Measurements from ENCODE around the gene CTDP1.

Gene CTDP1

DNA sequence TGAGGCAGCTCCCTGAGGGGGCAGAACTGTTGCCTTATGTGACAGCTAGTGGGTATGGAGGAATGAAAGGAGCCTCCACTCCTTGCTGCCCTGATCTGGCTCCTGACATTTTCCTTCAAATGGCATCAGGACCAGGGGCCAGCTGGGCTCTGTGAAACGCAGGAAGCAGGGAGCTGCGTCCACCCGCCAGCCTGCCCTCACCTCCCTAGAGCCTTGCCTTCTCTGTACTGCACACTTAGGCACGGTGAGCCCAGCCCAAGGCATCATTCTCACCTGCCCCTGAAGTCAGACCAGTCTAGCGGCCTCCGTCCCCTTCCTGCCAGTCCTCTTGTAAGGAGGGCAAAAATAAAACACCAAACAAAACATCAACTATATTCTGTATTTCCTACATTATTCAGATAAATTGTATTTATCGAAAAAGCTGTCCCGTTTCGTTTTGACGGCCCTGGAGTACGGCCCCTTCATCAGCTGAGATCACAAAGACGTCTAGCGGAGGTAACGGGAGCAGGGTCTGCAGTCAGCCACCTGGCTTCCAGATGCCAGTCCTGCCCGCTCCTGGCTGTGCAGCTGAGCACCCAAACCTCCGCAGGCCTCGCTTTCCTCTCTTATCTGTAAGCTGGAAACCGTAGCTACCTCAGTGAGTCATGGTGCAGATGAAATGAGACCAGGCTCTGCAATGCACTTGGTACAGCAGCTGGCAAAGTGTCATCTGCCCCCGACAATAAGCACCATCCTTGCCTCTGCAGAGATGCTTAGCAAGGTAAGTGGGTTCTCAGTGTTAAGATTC, 6.9 kb upstream of the CTDP1 start:
- Histone ChIP-seq H3K9me3 (ENCODE audit: low read depth, low read length) (no peaks in the 10 kb centered on the region), H3K27ac (no peak overlapping the region), H3K36me3 (ENCODE audit: insufficient read depth, low read length) (no peaks in the 10 kb centered on the region; the same call in 1 of the 2 replicates), H3K9ac (ENCODE audit: insufficient read length) (no peak overlapping the region), H3K4me3 (no peak overlapping the region)
- DNase-seq (ENCODE audit: low read depth, low spot score), result no peak
- TF ChIP-seq POLR2AphosphoS5 (IDR thresholded peaks at IDR 0.05; ENCODE audit: borderline replicate concordance, low read depth, low read length), result no peak
- TF ChIP-seq FOXP2 (optimal IDR thresholded peaks at IDR 0.05; ENCODE audit: control extremely low read depth, extremely low read length, insufficient read depth), result no peak
- TF ChIP-seq EZH2 (IDR thresholded peaks at IDR 0.05), result no peak

DNA sequence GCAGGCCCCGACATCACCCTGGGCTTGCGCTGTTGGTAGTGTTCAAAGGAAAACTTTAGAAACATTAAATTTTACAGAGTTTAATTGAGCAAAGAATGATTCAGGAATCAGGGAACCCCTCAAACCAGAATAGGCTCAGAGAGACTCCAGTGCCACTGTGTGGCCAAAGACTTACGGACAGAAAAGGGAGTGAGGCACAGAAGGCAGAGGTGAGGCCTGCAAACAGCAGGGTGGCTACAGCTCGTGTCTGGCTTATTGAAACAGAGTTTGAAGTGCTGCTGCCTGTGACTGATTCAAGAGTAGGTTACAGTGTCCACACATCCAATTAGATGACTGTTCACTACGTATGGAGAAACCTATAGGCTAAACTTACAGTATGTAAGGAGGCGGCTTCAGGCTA, 2.4 kb upstream of the CTDP1 start:
- no peak overlapping the region for H3K9ac ChIP-seq (ENCODE audit: insufficient read length)
- H3K9me3 ChIP-seq (ENCODE audit: low read depth, low read length), result no peaks in the 10 kb centered on the region
- H3K4me3 ChIP-seq, result no peak overlapping the region
- no peak overlapping the region for H3K27ac ChIP-seq
- TF ChIP-seq EZH2 (IDR thresholded peaks at IDR 0.05) (no peak), FOXP2 (optimal IDR thresholded peaks at IDR 0.05; ENCODE audit: control extremely low read depth, extremely low read length, insufficient read depth) (no peak), POLR2AphosphoS5 (IDR thresholded peaks at IDR 0.05; ENCODE audit: borderline replicate concordance, low read depth, low read length) (no peak)
- H3K36me3 ChIP-seq (ENCODE audit: insufficient read depth, low read length), result no peaks in the 10 kb centered on the region; the same call in 1 of the 2 replicates
- DNase-seq (ENCODE audit: low read depth, low spot score), result no peak

GRCh38 chr18:79677840-79678239, 1.8 kb upstream of the CTDP1 start:
- Histone ChIP-seq H3K4me3 (peak overlapping the region; percentile 88; the same call in 1 of the 2 replicates), H3K27ac (no peak overlapping the region), H3K36me3 (ENCODE audit: insufficient read depth, low read length) (no peaks in the 10 kb centered on the region; the same call in 1 of the 2 replicates), H3K9ac (ENCODE audit: insufficient read length) (peak overlapping the region; percentile 93), H3K9me3 (ENCODE audit: low read depth, low read length) (no peaks in the 10 kb centered on the region)
- no peak for DNase-seq (ENCODE audit: low read depth, low spot score)
- TF ChIP-seq POLR2AphosphoS5 (IDR thresholded peaks at IDR 0.05; ENCODE audit: borderline replicate concordance, low read depth, low read length), result no peak
- no peak for TF ChIP-seq EZH2 (IDR thresholded peaks at IDR 0.05)
- TF ChIP-seq FOXP2 (optimal IDR thresholded peaks at IDR 0.05; ENCODE audit: control extremely low read depth, extremely low read length, insufficient read depth), result no peak

GRCh38 chr18:79678665-79679551, 695 bp upstream of the CTDP1 start:
- Histone ChIP-seq H3K4me3 (peak overlapping the region; percentile 88), H3K9ac (ENCODE audit: insufficient read length) (peak overlapping the region; percentile 93), H3K9me3 (ENCODE audit: low read depth, low read length) (no peaks in the 10 kb centered on the region), H3K36me3 (ENCODE audit: insufficient read depth, low read length) (no peaks in the 10 kb centered on the region; the same call in 1 of the 2 replicates), H3K27ac (peak overlapping the region; percentile 96)
- TF ChIP-seq EZH2 (IDR thresholded peaks at IDR 0.05) (no peak), POLR2AphosphoS5 (IDR thresholded peaks at IDR 0.05; ENCODE audit: borderline replicate concordance, low read depth, low read length) (peak; percentile 80), FOXP2 (optimal IDR thresholded peaks at IDR 0.05; ENCODE audit: control extremely low read depth, extremely low read length, insufficient read depth) (peak; percentile 77)
- DNase-seq (ENCODE audit: low read depth, low spot score), result peak; percentile 91

- Histone ChIP-seq H3K36me3 (ENCODE audit: insufficient read depth, low read length) (no peaks in the 10 kb centered on the region; the same call in 1 of the 2 replicates), H3K27ac (no peak overlapping the region), H3K9me3 (ENCODE audit: low read depth, low read length) (no peaks in the 10 kb centered on the region), H3K4me3 (peak overlapping the region; percentile 88), H3K9ac (ENCODE audit: insufficient read length) (peak overlapping the region; percentile 60)
- no peak for DNase-seq (ENCODE audit: low read depth, low spot score)
- TF ChIP-seq EZH2 (IDR thresholded peaks at IDR 0.05) (no peak), POLR2AphosphoS5 (IDR thresholded peaks at IDR 0.05; ENCODE audit: borderline replicate concordance, low read depth, low read length) (no peak), FOXP2 (optimal IDR thresholded peaks at IDR 0.05; ENCODE audit: control extremely low read depth, extremely low read length, insufficient read depth) (no peak)
These were observed 687 bp downstream of the CTDP1 start for GRCh38 chr18:79680100-79680879.

DNA sequence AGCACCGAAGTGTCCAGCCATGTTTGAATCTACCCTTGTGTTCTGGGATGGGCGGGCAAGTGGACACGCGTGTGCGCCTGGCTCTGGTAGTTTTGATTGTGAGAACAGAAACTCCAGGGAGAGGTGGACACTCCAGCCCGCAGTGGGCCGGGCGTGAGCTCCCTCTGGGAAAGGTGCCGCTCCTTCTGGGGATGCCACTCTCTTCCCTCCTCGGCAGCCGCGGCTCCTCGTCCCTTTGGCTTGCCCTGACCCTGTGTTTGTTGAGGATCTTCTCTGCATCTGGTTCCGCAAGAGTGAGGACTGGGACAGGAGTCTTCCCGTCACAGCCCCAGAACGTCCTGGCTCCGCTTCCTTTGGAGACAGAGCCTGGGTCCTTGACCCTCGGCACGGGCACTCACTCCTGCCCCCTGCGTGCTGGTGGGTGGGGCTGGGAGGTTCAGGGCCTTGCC, 1.3 kb downstream of the CTDP1 start:
- TF ChIP-seq EZH2 (IDR thresholded peaks at IDR 0.05), result no peak
- TF ChIP-seq POLR2AphosphoS5 (IDR thresholded peaks at IDR 0.05; ENCODE audit: borderline replicate concordance, low read depth, low read length), result no peak
- TF ChIP-seq FOXP2 (optimal IDR thresholded peaks at IDR 0.05; ENCODE audit: control extremely low read depth, extremely low read length, insufficient read depth), result no peak
- H3K36me3 ChIP-seq (ENCODE audit: insufficient read depth, low read length), result no peaks in the 10 kb centered on the region; the same call in 1 of the 2 replicates
- no peak overlapping the region for H3K27ac ChIP-seq
- peak overlapping the region; percentile 60 for H3K9ac ChIP-seq (ENCODE audit: insufficient read length)
- H3K9me3 ChIP-seq (ENCODE audit: low read depth, low read length), result no peaks in the 10 kb centered on the region
- peak overlapping the region; percentile 88 for H3K4me3 ChIP-seq
- DNase-seq (ENCODE audit: low read depth, low spot score), result no peak

DNA sequence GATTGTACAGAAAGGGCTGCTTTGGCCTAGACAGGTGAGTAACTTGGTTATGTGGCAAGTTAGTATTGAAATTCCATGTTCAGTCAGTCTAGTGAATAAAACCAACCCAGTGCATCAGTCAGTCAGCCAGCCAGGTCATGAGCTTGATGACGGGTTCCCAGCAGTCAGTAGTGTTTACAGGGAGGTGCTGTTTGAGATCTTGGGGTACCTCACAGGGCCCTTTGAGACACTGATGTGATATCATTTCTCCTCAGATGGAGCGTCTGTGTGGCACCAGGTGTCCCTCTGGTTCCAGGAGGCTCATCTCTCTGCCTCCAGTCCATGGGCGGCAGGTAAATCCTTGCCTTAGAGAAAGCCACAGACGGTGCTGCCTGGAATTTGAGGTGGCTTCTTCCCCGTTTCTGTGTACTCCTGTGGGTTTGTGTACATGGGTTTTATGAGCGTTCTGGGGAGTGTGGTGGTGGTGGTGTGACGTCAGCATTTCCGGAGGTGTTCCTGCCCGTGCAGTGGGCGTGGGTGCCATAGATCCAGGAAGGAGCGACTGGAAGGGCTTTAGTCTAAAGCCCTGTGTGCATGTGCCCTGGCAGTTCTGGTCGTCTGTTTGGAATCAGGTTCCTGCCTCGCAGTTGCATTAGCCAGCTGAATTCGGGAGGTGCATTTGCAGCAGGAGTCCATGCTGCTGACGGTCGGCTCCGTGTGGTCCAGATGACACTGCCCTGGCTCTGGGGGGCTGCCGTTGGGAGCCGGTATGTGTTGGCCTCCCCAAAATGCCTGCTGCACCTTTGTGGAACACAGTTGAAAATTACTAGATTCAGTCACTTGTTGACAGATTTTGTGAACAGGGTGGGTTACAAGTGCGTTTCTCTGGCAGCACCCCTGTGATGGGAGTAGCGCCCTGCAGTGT, 2.1 kb downstream of the CTDP1 start:
- Histone ChIP-seq H3K27ac (no peak overlapping the region), H3K9ac (ENCODE audit: insufficient read length) (no peak overlapping the region), H3K36me3 (ENCODE audit: insufficient read depth, low read length) (no peaks in the 10 kb centered on the region; the same call in 1 of the 2 replicates), H3K9me3 (ENCODE audit: low read depth, low read length) (no peaks in the 10 kb centered on the region), H3K4me3 (no peak overlapping the region)
- peak; percentile 18 for DNase-seq (ENCODE audit: low read depth, low spot score)
- TF ChIP-seq POLR2AphosphoS5 (IDR thresholded peaks at IDR 0.05; ENCODE audit: borderline replicate concordance, low read depth, low read length) (no peak), FOXP2 (optimal IDR thresholded peaks at IDR 0.05; ENCODE audit: control extremely low read depth, extremely low read length, insufficient read depth) (no peak), EZH2 (IDR thresholded peaks at IDR 0.05) (no peak)
